HCT116 (cell line): ENCODE results near the gene RNF214.

Experiments used
- ATF3 ChIP-seq: IDR thresholded peaks from 2 replicates; pipeline ENCODE4 v1.6.1; 2012
- CTCF ChIP-seq, 3 experiments: fragments of 200-600 bp in 1 of 3; sonication (generic) in 1 of 3; IDR thresholded peaks in 2 of 3; conservative IDR thresholded peaks in 1 of 3; 2 replicates each; pipeline ENCODE4 v1.5.1; 2012 to 2017; ENCODE audit warnings: low read depth in 2 of 3, low read length in 2 of 3, antibody characterized with exemption in 1 of 3, borderline replicate concordance in 1 of 3, control low read depth in 1 of 3, mild to moderate bottlenecking in 1 of 3, mixed read lengths in 1 of 3, mixed run types in 1 of 3, moderate library complexity in 1 of 3; ENCODE audit not compliant: insufficient read depth in 1 of 3
- MAX ChIP-seq: IDR thresholded peaks from 2 replicates; pipeline ENCODE4 v1.6.1; 2012
- POLR2A ChIP-seq: IDR thresholded peaks from 2 replicates; pipeline ENCODE4 v1.7.0; 2011; ENCODE audit warnings: borderline replicate concordance; ENCODE audit not compliant: insufficient read depth, insufficient read length; ENCODE audit errors: extremely low read depth
- POLR2AphosphoS5 ChIP-seq: IDR thresholded peaks from 2 replicates; pipeline ENCODE4 v1.6.1; 2011; ENCODE audit warnings: mild to moderate bottlenecking, low read depth, low read length, moderate library complexity
- SIN3A ChIP-seq: IDR thresholded peaks from 2 replicates; pipeline ENCODE4 v1.6.1; 2012; ENCODE audit warnings: low read depth
- SP1 ChIP-seq: IDR thresholded peaks from 2 replicates; pipeline ENCODE4 v1.6.1; 2012; ENCODE audit warnings: low read depth
- SRF ChIP-seq: IDR thresholded peaks from 2 replicates; pipeline ENCODE4 v1.6.1; 2012; ENCODE audit warnings: low read depth
- YY1 ChIP-seq: IDR thresholded peaks from 2 replicates; pipeline ENCODE4 v1.6.1; 2011; ENCODE audit warnings: low read length, low read depth, moderate library complexity, mild to moderate bottlenecking; ENCODE audit not compliant: insufficient replicate concordance; ENCODE audit errors: extremely low read depth

- TF ChIP-seq CTCF (IDR thresholded peaks at IDR 0.05 in 2 of 3, conservative IDR thresholded peaks at IDR 0.05 in 1 of 3; ENCODE audit: borderline replicate concordance in 1 of 3, insufficient read depth in 1 of 3, low read depth in 2 of 3, low read length in 2 of 3) (no peak), SP1 (no peak), SIN3A (no peak), ATF3 (no peak), SRF (no peak), MAX (no peak), POLR2AphosphoS5 (no peak), POLR2A (no peak), YY1 (no peak)
Observed at GRCh38 chr11:117302228-117302627, 69.8 kb downstream of the RNF214 start.
